MCF 10A (cell line): ENCODE measurements around the gene HK2. TPM values are rescaled to one million over a fixed set of nuclear protein-coding genes. Genes with fewer than 3 reads are reported as not detected.

Experiments used
- BruUV-seq: library from RNA; stranded (reverse); fragments of 400-500 nt; replicated peaks from 2 replicates; lab custom pipeline; 2021; lab: Mats Ljungman, UMichigan
- CTCF ChIA-PET: fragments of 300-600 bp; sonication (Branson Sonifier 250); formaldehyde crosslinking; extraction: SDS; loops from one replicate; lab custom pipeline; 2021; ENCODE audit warnings: antibody characterized with exemption, inconsistent platforms; lab: Yijun Ruan, JAX
- POLR2A ChIA-PET: fragments of 300-600, 350-650 bp; sonication (Branson Sonifier 250); formaldehyde crosslinking; extraction: SDS; loops from one replicate; lab custom pipeline; 2020; ENCODE audit warnings: antibody characterized with exemption, inconsistent platforms; lab: Yijun Ruan, JAX
- DNase-seq: peaks from one replicate; pipeline ENCODE4 v3.0.0-alpha.2; 2018; ENCODE audit not compliant: unreplicated experiment
- H3K27ac Mint-ChIP-seq: one replicate; pipeline ENCODE4 v1.8.0; 2022; ENCODE audit warnings: mild to moderate bottlenecking, low read depth, mixed read lengths; ENCODE audit not compliant: unreplicated experiment
- H3K27me3 Mint-ChIP-seq: one replicate; pipeline ENCODE4 v1.8.0; 2022; ENCODE audit warnings: mixed read lengths; ENCODE audit not compliant: insufficient read depth, unreplicated experiment
- H3K36me3 Mint-ChIP-seq: one replicate; pipeline ENCODE4 v1.8.0; 2022; ENCODE audit warnings: mild to moderate bottlenecking, moderate library complexity, mixed read lengths; ENCODE audit not compliant: insufficient read depth, unreplicated experiment
- H3K4me1 Mint-ChIP-seq: one replicate; pipeline ENCODE4 v1.8.0; 2022; ENCODE audit warnings: mixed read lengths; ENCODE audit not compliant: insufficient read depth, unreplicated experiment
- H3K4me3 Mint-ChIP-seq: one replicate; pipeline ENCODE4 v1.8.0; 2022; ENCODE audit warnings: mild to moderate bottlenecking, moderate library complexity, mixed read lengths; ENCODE audit not compliant: unreplicated experiment
- H3K9me3 Mint-ChIP-seq: one replicate; pipeline ENCODE4 v1.8.0; 2022; ENCODE audit warnings: mixed read lengths; ENCODE audit not compliant: unreplicated experiment
- CTCF ChIP-seq: fragments of 200-600 bp; IDR thresholded peaks from one replicate; pipeline ENCODE4 v1.8.0; 2022; ENCODE audit warnings: antibody characterized with exemption, mild to moderate bottlenecking; ENCODE audit not compliant: unreplicated experiment
- intact Hi-C: fragments of 100-400 bp; cut with micrococcal nuclease; formaldehyde crosslinking; loops from 2 replicates; pipeline ENCODE4 v1.14.1; 2022
- total RNA-seq: library from RNA; stranded (reverse); gene quantifications from 2 replicates; pipeline ENCODE4 v1.2.3, GENCODE V29; 2022

HK2 gene
- total RNA-seq, 1 experiment from 2014 or later = 47.8 TPM

GRCh38 chr2:74870951-74871350, 37.0 kb downstream of the HK2 start:
- H3K36me3 Mint-ChIP-seq = peaks cover 30% of the 10 kb centered on the region
- no TSS peak for BruUV-seq
- H3K4me1 Mint-ChIP-seq = peaks cover 22% of the 10 kb centered on the region
- H3K9me3 Mint-ChIP-seq = no peaks in the 10 kb centered on the region
- ChIA-PET CTCF (interaction anchor here (1.8 kb wide), 1 partner anchor 34 kb away, joined by 6 read pairs; no protein-coding TSS in a partner anchor), POLR2A (no interaction called here)
- intact Hi-C loops = loop anchor here (10.0 kb wide), 1 partner anchor 114 kb away; no protein-coding TSS in a partner anchor
- no peak for DNase-seq
- no peaks in the 10 kb centered on the region for H3K27me3 Mint-ChIP-seq
- H3K27ac Mint-ChIP-seq = no peak overlapping the region
- no peak overlapping the region for H3K4me3 Mint-ChIP-seq
- TF ChIP-seq CTCF = no peak

GRCh38 chr2:74871414-74871813, 37.5 kb downstream of the HK2 start:
- no peak for TF ChIP-seq CTCF
- H3K27me3 Mint-ChIP-seq = no peaks in the 10 kb centered on the region
- no peak overlapping the region for H3K4me3 Mint-ChIP-seq
- BruUV-seq = no TSS peak
- no peak overlapping the region for H3K27ac Mint-ChIP-seq
- peaks cover 32% of the 10 kb centered on the region for H3K36me3 Mint-ChIP-seq
- CTCF ChIA-PET = interaction anchor here (6.5 kb wide), 1 partner anchor 158 kb away, joined by 219 read pairs; no protein-coding TSS in a partner anchor
- intact Hi-C loops = loop anchor here (10.0 kb wide), 1 partner anchor 113 kb away; no protein-coding TSS in a partner anchor
- H3K9me3 Mint-ChIP-seq = no peaks in the 10 kb centered on the region
- H3K4me1 Mint-ChIP-seq = peaks cover 24% of the 10 kb centered on the region
- POLR2A ChIA-PET = no interaction called here
- DNase-seq = no peak

- no peak for DNase-seq
- TF ChIP-seq CTCF = no peak
- Mint-ChIP-seq H3K27me3 (no peaks in the 10 kb centered on the region), H3K4me1 (peaks cover 20% of the 10 kb centered on the region), H3K27ac (no peak overlapping the region), H3K36me3 (peaks cover 38% of the 10 kb centered on the region), H3K4me3 (no peak overlapping the region), H3K9me3 (no peaks in the 10 kb centered on the region)
- no TSS peak for BruUV-seq
- intact Hi-C loops = loop anchor here (10.0 kb wide), 1 partner anchor 112 kb away; no protein-coding TSS in a partner anchor
- POLR2A ChIA-PET = interaction anchor here (0.8 to 1.4 kb wide), 2 partner anchors 36 to 38 kb away, joined by 3 to 6 read pairs; partner anchors contain the start of gene HK2
- CTCF ChIA-PET = interaction anchor here (0.7 to 6.5 kb wide), 2 partner anchors 159 to 182 kb away, joined by 6 to 219 read pairs; no protein-coding TSS in a partner anchor
Measured at GRCh38 chr2:74872389-74872836, 38.5 kb downstream of the HK2 start.

DNA sequence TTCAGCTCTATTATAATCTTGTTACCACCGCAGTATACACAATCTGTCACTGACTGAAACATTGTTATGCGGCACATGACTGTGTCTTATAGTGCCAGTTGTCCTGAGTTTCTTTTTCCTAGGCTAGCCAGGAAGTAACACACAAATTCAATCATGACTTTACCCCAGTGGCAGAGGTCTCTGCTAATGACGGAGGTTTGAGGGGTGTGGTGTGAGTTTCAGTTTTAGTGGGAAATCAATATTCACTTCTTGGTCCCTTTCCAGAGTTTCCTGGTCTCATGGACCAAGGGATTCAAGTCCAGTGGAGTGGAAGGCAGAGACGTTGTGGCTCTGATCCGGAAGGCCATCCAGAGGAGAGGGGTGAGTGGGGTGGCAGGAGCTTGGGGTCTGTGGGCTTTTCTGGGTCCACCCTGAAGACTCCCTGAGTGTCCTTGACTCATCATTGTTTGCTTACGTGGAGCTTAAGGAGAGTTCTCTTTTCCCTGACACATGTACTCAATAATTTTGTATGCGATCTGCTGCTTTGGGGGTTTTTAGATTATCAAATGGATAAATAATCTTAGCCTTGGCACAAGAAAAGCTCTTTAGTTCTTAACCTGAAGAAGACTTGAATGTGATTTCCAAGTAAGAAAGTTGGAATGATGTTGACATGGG, 39.2 kb downstream of the HK2 start:
- Mint-ChIP-seq H3K4me3 (no peak overlapping the region), H3K27ac (peak overlapping the region; percentile 52), H3K36me3 (peaks cover 38% of the 10 kb centered on the region), H3K27me3 (no peaks in the 10 kb centered on the region), H3K4me1 (peaks cover 20% of the 10 kb centered on the region), H3K9me3 (no peaks in the 10 kb centered on the region)
- intact Hi-C loops = loop anchor here (10.0 kb wide), 1 partner anchor 112 kb away; no protein-coding TSS in a partner anchor
- CTCF ChIA-PET = interaction anchor here (0.6 to 6.5 kb wide), 7 partner anchors 15 to 734 kb away, joined by 3 to 219 read pairs (median 3); partner anchors contain the start of gene HK2
- POLR2A ChIA-PET = interaction anchor here (0.7 to 1.4 kb wide), 3 partner anchors 11 to 138 kb away, joined by 3 to 6 read pairs (median 3); partner anchors contain the start of gene HK2
- BruUV-seq = no TSS peak
- no peak for TF ChIP-seq CTCF
- DNase-seq = no peak
